ENCODE results near the gene BDH1.

The BDH1 gene

GRCh38 chr3:197505796-197506548 lies 49.8 kb downstream of the BDH1 start:
- no peak for DNase-seq (ENCODE audit: low spot score)

- no peak for DNase-seq (ENCODE audit: low spot score)
Observed at GRCh38 chr3:197504641-197505121, 51.1 kb downstream of the BDH1 start.

GRCh38 chr3:197504229-197504628 lies 51.5 kb downstream of the BDH1 start:
- DNase-seq (ENCODE audit: low spot score): no peak

GRCh38 chr3:197503652-197504051 lies 52.1 kb downstream of the BDH1 start:
- DNase-seq (ENCODE audit: low spot score): no peak

GRCh38 chr3:197501879-197502620 lies 53.7 kb downstream of the BDH1 start:
- peak; percentile 52 for DNase-seq (ENCODE audit: low spot score)

DNA sequence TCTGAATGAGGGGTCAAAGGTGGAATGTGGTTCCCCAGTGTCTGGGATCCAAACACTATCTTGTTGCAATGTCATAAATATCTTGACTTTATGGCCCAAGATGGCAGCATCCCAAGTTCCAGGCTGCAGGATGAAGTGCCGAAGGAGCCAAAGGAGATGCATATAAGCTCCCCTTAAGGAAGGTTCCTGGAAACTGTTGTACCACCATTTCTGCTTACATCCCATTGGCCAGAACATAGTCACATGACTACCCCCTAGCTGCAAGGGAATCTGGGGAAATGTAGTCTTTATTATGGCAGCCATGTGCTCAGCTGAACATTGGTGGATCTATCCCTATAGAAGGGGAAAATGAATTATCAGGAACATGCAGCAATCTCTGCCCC lies 54.3 kb downstream of the BDH1 start:
- peak; percentile 50 for DNase-seq (ENCODE audit: low spot score)

DNA sequence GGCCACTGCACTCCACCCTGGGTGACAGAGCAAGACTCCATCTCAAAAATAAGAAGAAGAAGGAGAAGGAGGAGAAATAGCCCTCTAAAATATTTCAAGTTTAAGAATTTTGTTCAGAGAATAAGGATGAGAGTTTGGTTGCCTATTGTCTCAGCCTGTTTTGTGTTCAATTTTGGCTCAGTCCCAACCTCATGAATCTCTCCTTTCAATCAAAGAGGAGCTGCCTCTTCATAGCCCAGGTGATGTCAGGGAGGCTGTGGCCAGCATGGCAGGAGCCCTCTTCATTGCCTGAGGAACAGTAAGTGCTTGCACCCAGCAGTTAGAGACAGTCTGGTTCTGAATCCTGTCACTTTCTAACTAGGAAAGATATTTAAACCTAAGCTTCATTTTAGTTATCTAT lies 55.0 kb downstream of the BDH1 start:
- DNase-seq (ENCODE audit: low spot score): no peak

GRCh38 chr3:197499427-197499826 lies 56.3 kb downstream of the BDH1 start:
- DNase-seq (ENCODE audit: low spot score): no peak

DNA sequence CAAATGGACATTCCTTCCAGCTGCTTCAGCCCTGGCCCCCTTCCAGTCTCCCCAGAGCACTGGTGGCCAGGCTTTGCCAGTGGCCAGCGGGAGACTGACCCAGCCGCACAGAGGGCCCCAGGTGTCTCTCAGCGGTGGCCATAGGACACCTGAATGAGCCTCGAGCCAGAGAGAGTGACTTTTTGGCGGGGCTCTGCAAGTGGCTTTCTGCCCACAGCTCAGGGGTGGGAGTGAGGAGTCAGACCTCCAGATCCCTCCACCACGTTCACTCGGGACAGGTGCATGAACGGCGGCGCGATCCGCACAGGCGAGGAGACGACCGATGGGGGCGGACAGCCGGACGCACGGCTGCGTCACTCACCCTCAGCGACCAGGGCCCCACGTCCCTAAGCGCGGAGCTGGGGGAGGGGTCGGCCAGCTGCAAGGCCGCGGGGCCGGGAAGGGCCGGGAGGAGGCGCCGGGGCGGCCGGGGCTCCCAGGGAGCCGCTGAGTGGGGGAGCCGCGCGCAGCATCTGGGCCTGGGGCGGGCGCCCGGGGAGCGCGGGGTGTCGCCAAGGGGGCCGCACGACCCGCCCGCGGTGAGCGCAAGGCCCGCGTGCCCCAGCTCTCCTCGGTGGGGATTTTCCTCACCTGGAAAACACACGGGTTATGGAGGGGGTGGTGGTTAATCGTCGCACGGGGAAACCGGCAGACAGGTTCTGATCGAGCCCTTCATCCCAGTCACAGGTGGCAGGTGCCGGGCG lies 57.1 kb downstream of the BDH1 start:
- DNase-seq (ENCODE audit: low spot score): no peak

DNA sequence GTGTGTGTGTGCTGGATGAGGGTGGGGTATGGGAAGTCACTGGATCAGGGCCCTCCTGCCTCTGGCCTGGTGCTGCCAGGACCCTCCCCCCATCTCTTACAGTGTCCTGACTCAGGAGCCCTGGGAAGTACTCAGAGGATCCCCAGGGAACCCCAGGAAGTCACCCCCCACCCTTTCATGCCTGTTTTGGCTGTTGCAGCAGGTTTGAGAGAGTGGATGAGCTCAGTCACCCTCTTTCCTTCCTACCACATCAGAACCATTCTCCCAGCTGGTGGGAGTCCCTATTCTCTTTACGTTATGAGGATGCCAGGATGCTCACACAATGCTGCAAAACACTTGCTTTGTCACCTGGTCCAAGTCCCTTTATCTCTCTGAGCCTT lies 59.0 kb downstream of the BDH1 start:
- DNase-seq (ENCODE audit: low spot score): no peak

GRCh38 chr3:197495999-197496745 lies 59.6 kb downstream of the BDH1 start:
- no peak for DNase-seq (ENCODE audit: low spot score)

DNA sequence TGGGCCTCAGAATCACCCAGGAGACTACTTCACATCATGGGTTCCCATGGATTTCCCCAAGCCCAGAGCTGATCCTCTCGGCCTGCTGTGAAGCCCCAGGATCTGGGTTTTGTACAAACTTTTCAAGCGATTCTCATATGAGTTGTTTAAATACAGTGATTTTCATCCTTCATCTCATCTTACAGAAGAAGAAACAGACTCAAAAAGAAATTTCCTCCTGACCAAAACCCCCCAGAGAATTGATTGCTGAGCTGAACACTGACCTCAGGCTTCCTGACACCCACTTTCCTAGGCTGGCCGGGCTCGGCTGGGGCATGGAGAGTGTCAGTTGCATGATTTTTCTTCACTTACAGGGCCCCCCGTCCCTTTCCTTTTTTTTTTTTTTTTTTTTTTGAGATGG lies 60.3 kb downstream of the BDH1 start:
- DNase-seq (ENCODE audit: low spot score): no peak

GRCh38 chr3:197495059-197495455 lies 60.7 kb downstream of the BDH1 start:
- no peak for DNase-seq (ENCODE audit: low spot score)

DNA sequence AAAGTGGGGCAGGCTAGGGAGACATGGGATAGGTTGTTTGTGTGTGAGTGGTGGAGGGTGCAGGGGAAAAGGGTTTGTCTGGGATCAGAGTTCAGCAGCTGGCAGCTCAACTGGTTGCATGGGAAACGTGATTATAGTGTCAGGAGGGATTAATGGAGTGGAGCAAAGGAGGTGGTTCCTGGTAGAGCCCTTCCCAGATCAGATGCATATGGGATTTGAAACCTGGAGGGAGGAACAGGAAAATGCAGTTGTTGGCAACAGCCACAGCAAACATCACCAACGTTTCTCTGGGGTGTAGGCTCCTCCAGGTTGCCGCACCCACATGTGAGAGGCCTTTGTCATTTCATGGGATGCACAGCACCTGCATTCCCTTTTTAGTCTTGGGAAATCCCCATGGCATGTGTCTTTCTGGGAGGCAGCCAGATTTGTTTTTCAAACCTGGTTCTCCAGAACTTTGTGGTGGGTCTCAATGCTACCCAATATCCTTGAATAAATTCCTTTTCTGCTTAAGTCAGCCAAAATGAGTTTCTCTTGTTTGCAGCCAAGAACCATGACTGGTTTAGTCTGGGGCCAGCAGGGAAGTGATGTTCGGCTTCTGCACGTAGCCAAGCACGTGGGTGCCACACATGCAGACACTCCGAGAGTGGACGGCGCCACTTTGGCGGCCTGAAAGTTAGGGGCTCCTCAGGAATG lies 61.3 kb downstream of the BDH1 start:
- no peak for DNase-seq (ENCODE audit: low spot score)

DNA sequence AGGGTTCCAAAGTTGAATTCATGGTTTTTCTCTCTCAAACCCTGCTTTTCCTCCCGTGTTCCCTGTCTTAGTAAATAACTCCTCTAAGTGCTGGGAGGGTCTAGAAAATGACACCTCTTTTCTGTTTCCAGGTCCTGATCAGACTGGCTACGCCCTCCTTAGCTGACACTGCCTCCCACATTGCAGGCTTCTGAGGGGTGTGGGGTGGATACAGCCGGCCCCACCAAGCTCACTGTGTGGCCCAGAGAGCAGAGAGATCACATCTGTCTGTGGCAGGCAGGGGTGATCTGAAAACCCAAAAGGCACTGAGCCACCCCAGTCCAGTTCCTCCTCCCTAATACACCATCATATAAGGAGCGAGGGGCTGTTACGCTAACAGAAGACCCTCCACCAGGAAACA lies 62.7 kb downstream of the BDH1 start:
- no peak for DNase-seq (ENCODE audit: low spot score)

GRCh38 chr3:197491923-197492664 lies 63.7 kb downstream of the BDH1 start:
- DNase-seq (ENCODE audit: low spot score): no peak

- DNase-seq (ENCODE audit: low spot score): no peak
Observed at GRCh38 chr3:197491478-197491877, 64.3 kb downstream of the BDH1 start.

DNA sequence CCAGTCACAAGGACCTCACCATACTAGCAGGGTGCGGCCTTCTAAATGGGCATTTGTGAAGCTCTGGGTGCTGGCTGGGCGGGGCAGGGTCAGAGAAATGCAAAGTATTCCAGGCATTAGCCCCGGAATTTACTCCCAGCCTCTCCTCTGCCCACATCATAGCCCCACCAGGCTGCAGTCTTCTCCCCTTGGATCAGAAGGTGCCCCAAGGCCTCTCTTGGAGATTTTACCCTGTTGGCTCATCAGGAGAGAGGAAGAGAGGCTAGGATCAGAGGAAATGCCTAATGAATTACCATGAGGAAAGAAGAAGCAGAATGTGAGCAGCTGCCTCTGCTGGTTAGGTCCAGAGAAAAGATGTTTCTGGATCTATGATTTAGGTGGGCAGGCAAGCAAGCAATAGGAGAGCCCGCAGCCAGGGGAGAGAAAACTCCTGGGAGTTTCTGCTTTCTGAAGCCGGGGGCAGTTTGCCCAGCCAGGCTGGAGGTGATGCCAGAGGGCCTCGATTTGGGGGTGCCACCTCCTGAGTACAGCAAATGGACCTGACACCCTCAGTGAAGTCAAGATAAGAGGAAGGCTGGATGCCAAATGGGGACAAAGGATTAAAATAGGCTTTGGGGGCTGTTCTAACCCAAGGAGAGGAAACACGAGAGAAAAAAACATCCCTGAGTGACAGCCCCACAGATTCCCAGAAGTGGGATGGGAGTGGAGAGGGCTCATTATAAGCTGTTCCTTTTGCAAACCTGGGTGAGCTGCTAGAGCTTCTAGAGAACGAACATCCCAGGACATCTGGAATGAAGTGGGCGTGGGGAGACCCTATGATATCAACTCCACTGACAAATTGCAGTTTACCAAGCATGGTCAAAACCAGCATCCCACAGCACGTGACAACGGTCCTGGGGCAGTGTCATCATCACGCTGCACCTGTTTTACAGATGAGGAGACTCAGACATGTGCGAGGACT lies 65.4 kb downstream of the BDH1 start:
- peak; percentile 59 for DNase-seq (ENCODE audit: low spot score)

- peak; percentile 95 for DNase-seq (ENCODE audit: low spot score)
Observed at GRCh38 chr3:197487911-197488391, 67.8 kb downstream of the BDH1 start.

Data from hepatic stellate cell (primary cell).